Uterus (tissue), 4 donors: ENCODE results near the gene STON1. TPM values are rescaled to one million over a fixed set of nuclear protein-coding genes. Genes with fewer than 3 reads are reported as not detected.

Source experiments
- DNase-seq, 2 donors: peaks; one replicate each; pipeline ENCODE4 v3.0.0-alpha.2; 2019 to 2020
- H3K27ac ChIP-seq, 2 donors: fragments of 200-600 bp; sonication (generic); 1 replicate in 1 of 2; 2 replicates in 1 of 2; pipeline ENCODE4 v1.5.1; 2016 to 2018
- H3K27me3 ChIP-seq, 2 donors: fragments of 200-600 bp; sonication (generic); one replicate each; pipeline ENCODE4 v1.5.1; 2018 to 2019; ENCODE audit warnings: control low read depth in 1 of 2
- H3K36me3 ChIP-seq, 2 donors: fragments of 200-600 bp; sonication (generic); one replicate each; pipeline ENCODE4 v1.5.1; 2019; ENCODE audit warnings: control low read depth in 1 of 2
- H3K4me1 ChIP-seq, 2 donors: fragments of 200-600 bp; sonication (generic); one replicate each; pipeline ENCODE4 v1.5.1; 2018 to 2019; ENCODE audit warnings: control low read depth in 1 of 2
- H3K4me3 ChIP-seq, 2 donors: fragments of 200-600 bp; sonication (generic); 1 replicate in 1 of 2; 2 replicates in 1 of 2; pipeline ENCODE4 v1.5.1; 2018 to 2019; ENCODE audit warnings: mild to moderate bottlenecking in 1 of 2
- H3K9me3 ChIP-seq, 2 donors: fragments of 200-600 bp; sonication (generic); one replicate each; pipeline ENCODE4 v1.5.1; 2019; ENCODE audit warnings: control low read depth in 1 of 2
- CTCF ChIP-seq, 4 experiments: fragments of 200-600 bp in 2 of 4; fragments of 450-650 bp in 2 of 4; sonication (generic) in 2 of 4; IDR thresholded peaks; one replicate each; pipeline ENCODE4 v1.5.1; 2016 to 2019; ENCODE audit warnings: antibody characterized with exemption in 4 of 4, mild to moderate bottlenecking in 2 of 4, moderate library complexity in 1 of 4
- POLR2A ChIP-seq, 2 donors: fragments of 450-650 bp; IDR thresholded peaks; one replicate each; pipeline ENCODE4 v1.6.1; 2016; ENCODE audit warnings: antibody characterized with exemption in 2 of 2, mild to moderate bottlenecking in 1 of 2, moderate library complexity in 1 of 2
- intact Hi-C: fragments of 100-400 bp; cut with DNase I; formaldehyde crosslinking; loops from one replicate; pipeline ENCODE4 v1.15.1; 2023; ENCODE audit warnings: low total_unique reads
- total RNA-seq, 4 donors: library from RNA; depleted of rRNA in 3 of 4; stranded (reverse); fragments of >200 nt in 3 of 4; gene quantifications; one replicate each; pipeline versions ENCODE4 v1.1.0 to v1.2.4, GENCODE V29; 2014 to 2023
- donor health status: DM: yes; HTN: yes; CAD: no.

STON1 gene
- total RNA-seq, 4 donors from 2014 or later: 55.6 to 75.3 (median 65.8) TPM

GRCh38 chr2:48483506-48483905 lies 46.4 kb upstream of the STON1 start:
- Histone ChIP-seq H3K4me3 (no peak overlapping the region), H3K9me3 (no peaks in the 10 kb centered on the region), H3K36me3 (no peaks in the 10 kb centered on the region), H3K27me3 (no peaks in the 10 kb centered on the region), H3K4me1 (peaks cover 0 to 13% of the 10 kb centered on the region in 2 donors), H3K27ac (peak overlapping the region; percentile 78 to 90)
- intact Hi-C loops: no loop called here
- TF ChIP-seq CTCF (IDR thresholded peaks at IDR 0.05) (no peak), POLR2A (IDR thresholded peaks at IDR 0.05) (no peak)
- DNase-seq: peak; percentile 37 to 63

DNA sequence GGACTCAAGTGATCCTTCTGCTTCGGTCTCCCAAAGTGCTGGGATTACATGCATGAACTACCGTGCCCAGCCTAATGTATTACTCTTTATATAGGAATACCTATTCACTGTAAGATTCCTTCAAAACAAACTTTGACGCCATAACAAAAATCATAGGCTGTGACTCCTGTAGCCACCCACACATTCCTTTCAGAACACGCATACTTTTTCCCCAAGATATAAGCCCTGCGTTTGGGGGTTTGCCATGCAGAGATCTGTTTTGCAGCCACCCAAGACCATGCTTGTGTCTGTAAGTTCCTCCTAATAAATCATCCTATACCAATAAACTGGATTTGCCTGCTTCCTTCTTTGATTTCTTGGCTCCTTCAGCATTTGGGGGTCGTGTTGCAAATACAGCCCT lies 46.0 kb upstream of the STON1 start:
- H3K4me1 ChIP-seq: peaks cover 0 to 13% of the 10 kb centered on the region in 2 donors
- intact Hi-C loops: no loop called here
- peak; percentile 49 to 68 for DNase-seq
- TF ChIP-seq CTCF (IDR thresholded peaks at IDR 0.05): no peak
- TF ChIP-seq POLR2A (IDR thresholded peaks at IDR 0.05): no peak
- no peaks in the 10 kb centered on the region for H3K9me3 ChIP-seq
- H3K36me3 ChIP-seq: no peaks in the 10 kb centered on the region
- H3K4me3 ChIP-seq: no peak overlapping the region
- no peaks in the 10 kb centered on the region for H3K27me3 ChIP-seq
- H3K27ac ChIP-seq: peak overlapping the region; percentile 78 to 90

DNA sequence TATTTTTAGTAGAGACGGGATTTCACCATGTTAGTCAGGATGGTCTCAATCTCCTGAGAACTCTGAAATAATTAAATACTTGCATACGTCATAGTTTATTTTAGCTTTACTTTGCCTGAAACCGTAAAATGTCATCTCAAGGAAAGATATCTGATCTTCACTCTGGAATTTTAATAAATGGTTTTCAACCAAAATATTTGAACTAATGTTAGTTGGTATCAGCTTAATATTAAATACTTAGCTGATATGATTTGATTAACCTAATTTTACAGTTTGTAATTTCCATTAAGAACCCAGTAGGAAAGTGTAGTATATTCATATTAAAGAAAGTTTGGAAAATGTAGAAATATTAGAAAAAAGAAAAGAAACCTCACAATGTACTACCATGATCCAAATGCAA lies 41.4 kb upstream of the STON1 start:
- H3K27me3 ChIP-seq: no peaks in the 10 kb centered on the region
- no peak for TF ChIP-seq CTCF (IDR thresholded peaks at IDR 0.05)
- TF ChIP-seq POLR2A (IDR thresholded peaks at IDR 0.05): no peak
- no peaks in the 10 kb centered on the region for H3K9me3 ChIP-seq
- H3K4me3 ChIP-seq: no peak overlapping the region
- intact Hi-C loops: no loop called here
- DNase-seq: no peak
- peak overlapping the region; percentile 8 to 12 for H3K27ac ChIP-seq
- H3K36me3 ChIP-seq: no peaks in the 10 kb centered on the region
- no peaks in the 10 kb centered on the region for H3K4me1 ChIP-seq

- peak overlapping the region; percentile 42 to 71 for H3K27ac ChIP-seq
- no peaks in the 10 kb centered on the region for H3K36me3 ChIP-seq
- TF ChIP-seq POLR2A (IDR thresholded peaks at IDR 0.05) (no peak), CTCF (IDR thresholded peaks at IDR 0.05) (no peak)
- intact Hi-C loops: no loop called here
- no peak for DNase-seq
- peaks cover 0 to 5% of the 10 kb centered on the region in 2 donors for H3K4me1 ChIP-seq
- no peaks in the 10 kb centered on the region for H3K9me3 ChIP-seq
- H3K4me3 ChIP-seq: no peak overlapping the region
- no peaks in the 10 kb centered on the region for H3K27me3 ChIP-seq
Measured at GRCh38 chr2:48496849-48497248, 33.1 kb upstream of the STON1 start.

GRCh38 chr2:48504647-48505327 lies 25.2 kb upstream of the STON1 start:
- Histone ChIP-seq H3K27me3 (no peaks in the 10 kb centered on the region), H3K4me1 (no peaks in the 10 kb centered on the region), H3K27ac (peak overlapping the region in 1 of 2 donors; percentile 5), H3K4me3 (no peak overlapping the region), H3K9me3 (no peaks in the 10 kb centered on the region), H3K36me3 (no peaks in the 10 kb centered on the region)
- TF ChIP-seq CTCF (IDR thresholded peaks at IDR 0.05) (no peak), POLR2A (IDR thresholded peaks at IDR 0.05) (no peak)
- no peak for DNase-seq
- intact Hi-C loops: no loop called here
